HS-27A (cell line): Measurements from ENCODE around the gene TRAF3IP1.
"Not testable (repeated sequence)": the region's sequence is repeated elsewhere in the genome, so short reads cannot be mapped to it uniquely, and the experiment has no call there.

Source experiments
- DNase-seq: peaks from one replicate; pipeline ENCODE4 v3.0.0-alpha.2; 2012; ENCODE audit warnings: low read depth, missing footprints

TRAF3IP1 gene

DNA sequence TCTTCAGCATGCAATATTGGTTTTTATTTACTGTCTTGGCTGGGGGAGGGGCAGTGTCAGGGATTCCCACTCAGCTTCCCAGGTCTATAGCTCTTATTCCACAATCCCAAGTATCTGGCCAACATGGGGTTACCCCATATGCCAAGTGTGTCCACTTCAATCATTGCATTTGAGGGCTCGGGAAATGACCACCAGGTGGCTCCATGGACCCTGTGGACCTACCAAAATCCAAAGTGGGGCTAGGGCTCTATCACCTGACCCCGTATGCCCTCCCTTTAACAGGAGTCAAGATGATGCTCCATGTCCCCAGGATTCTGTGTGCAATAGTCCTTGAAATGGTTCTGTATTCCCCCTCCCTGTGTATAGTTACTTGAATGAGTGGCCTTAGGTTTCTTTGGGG, 12.1 kb upstream of the TRAF3IP1 start:
- DNase-seq = no peak

DNA sequence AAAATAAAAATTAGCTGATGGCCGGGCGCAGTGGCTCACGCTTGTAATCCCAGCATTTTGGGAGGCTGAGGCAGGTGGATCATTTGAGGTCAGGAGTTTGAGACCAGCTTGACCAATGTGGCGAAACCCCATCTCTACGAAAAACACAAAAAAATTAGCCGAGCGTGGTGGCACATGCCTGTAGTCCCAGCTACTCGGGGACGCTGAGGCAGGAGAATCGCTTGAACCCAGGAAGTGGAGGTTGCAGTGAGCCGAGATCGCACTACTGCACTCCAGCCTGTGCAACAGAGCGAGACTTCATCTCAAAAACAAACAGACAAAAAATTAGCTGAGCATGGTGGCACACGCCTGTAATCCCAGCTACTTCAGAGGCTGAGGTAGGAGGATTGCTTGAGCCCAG, 9.6 kb upstream of the TRAF3IP1 start:
- DNase-seq = not testable (repeated sequence)

DNA sequence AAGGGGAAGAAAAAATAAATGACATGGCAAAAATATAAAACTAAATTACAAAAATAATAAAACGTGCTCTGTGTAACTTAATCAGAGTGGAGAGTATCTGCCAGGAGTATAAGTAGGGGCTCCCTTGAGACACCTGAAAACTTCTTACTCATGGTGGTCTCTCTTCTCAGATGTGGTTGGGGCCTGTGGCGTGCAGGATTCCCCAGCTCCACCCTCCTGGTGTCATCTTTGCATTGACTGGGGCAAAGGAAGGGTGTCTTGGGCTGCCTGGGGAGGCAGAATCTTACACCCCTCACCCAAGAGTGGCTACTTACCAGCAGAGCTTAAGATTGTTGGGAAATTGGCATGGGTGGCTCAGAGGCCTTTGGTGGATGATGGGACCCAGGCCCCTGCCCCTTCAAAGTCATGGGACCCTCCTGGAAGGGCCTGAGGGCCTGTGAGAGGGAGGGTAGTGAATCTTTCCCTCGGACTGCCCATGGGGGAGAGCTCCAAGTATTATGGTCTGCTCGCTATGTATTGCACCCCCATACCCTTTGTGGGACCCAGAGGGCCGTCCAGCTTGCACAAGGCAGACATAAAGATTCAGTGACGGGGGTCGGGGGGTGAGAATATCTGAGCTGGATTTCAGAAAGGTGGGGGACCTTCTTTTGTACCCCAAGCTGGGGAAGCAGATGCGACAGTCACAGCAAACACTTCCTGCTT, 6.9 kb upstream of the TRAF3IP1 start:
- DNase-seq = no peak

DNA sequence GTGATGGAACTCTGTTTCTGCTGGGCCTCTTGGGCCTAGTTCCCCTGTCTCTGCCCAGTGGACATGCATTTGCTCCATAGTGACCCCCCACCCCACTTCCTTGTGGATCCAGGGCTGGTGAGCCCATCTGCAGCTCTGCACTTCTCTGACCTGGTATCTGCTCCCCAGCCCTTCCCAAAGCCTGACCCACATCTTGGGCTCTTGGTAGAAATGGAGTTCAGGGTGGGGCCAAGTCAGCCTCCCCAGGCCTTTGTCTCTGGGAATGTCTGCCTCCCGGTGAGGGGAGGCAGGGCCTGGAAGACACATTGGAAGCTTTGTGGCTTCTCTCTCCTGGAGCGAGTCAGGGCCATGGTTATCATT, 6.3 kb upstream of the TRAF3IP1 start:
- no peak for DNase-seq

DNA sequence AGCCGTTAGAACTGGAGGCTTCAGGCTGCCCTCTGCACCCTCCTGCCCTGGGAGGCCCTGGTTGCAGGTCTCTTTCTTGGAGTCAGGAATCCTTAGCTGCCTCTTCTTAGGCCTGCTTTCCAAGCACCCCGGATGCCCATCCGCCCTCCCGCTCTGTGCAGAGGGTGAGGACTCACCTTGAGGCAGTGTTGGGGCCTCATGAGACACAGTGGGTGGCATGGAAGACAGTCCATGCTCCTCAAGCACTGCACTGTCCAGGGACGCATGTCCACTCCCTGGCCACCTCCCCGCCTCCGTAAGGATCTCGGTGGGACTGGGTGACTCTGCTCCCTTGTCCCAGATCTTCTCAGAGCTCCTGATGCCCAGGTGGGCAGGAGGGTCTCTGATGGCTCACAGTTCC, 5.7 kb upstream of the TRAF3IP1 start:
- no peak for DNase-seq

DNA sequence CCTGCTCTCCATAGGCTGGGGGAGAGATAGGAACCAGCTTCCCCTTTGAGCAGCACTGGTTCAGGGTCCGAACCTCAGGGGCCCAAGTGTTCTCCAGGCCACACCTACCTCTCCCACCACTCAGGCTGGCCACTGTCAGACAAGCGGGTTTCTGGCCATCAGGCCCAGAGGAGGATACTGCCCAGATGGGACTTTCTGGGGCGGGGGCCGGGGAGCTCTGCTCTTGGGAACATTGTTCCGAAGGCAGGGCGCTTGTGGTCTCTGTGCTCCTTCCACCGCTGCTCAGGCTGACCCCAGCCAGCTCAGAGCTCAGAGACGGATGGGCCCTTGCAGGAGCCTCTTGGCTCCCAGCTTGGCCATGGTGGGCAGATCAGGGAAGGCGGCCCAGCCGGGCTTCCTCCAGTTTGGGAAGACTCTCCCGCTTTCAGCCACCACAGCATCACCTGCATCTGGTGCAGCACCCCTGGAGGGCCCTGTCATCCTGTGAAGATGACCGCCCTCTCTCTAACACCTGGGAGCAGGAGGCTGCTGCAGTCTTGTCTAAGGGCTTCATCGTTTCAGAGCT, 5.2 kb upstream of the TRAF3IP1 start:
- no peak for DNase-seq

DNA sequence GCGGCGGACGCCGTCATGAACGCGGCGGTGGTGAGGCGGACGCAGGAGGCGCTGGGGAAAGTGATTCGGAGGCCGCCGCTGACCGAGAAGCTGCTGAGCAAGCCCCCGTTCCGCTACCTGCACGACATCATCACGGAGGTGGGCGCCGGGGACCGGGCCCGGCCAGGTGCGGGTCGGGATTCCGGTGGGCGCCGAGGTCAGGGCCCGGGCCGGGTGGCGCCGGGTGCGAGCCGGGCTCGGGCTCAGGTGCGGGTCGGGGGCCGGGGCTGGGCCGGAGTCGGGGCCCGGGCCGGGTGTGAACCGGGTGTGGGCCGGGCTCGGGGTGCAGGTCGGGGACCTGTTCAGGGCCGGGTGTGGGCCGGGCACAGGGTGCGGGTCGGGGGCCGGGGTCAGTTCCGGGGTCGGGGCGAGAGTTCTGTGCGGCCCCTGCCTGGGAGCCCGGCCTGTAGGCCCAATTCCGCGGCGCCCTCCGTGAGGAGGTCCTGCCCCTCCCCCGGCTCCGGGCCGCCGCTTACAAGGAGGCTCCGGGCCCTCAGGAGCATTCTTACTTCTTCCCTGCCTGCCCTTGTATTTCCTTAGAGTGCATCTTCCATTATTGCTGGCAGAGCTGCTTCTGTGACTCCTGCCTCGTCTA, 447 bp downstream of the TRAF3IP1 start:
- no peak for DNase-seq

DNA sequence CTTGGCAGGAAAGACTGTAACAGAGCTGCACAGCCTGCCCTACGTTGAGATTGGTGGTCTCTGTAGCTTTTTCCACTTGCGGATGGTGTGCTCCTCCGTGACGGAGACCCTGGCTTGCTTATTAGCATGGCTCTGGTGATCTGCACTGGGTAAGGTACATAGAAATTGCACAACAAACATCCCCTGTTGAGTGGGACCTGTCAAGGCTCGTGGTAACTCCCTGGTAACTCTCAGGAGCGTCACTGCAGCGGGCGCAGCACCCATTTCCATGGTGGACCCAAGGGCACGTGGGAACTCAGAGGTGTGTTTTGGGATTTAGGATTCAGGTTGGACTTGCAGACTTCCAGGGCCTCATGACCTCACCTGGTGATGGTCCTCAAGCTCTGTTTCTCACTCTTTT, 1.1 kb downstream of the TRAF3IP1 start:
- no peak for DNase-seq

DNA sequence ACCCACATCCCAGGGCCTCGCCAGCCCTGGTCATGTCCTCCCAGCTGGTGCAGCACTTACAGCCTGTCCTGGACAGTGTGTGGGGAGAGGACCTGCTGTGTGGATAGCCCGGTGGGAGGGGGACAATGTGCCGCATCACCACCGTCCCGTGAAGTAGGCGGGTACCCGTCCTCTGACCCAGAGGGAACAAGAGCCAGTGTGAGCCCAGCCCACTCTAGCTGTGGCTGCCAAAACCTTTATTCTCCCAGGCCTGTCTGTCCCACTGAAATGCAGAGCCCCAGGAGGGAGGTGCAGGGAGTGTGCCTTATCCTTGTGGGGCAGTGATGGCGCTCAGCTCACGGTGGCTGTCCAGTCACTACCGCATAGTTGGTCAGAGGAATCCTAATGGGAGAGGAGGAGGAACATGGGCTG, 1.7 kb downstream of the TRAF3IP1 start:
- no peak for DNase-seq

DNA sequence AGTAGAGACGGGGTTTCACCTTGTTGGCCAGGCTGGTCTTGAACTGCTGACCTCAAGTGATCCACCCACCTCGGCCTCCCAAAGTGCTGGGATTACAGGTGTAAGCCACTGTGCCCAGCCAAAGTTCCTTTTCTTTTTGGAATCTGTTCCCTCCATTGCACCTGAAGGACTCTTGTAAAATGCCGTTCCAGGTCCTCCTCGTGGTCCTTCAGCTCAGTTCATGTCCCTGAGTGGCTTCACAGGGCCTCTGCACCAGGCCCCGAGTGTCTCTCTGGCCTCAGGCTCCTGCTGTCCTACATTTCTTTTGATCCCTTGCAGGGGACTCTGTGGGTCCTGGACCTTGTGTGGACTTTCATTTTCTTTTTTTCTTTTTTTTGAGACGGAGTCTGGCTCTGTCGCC, 3.9 kb downstream of the TRAF3IP1 start:
- not testable (repeated sequence) for DNase-seq

DNA sequence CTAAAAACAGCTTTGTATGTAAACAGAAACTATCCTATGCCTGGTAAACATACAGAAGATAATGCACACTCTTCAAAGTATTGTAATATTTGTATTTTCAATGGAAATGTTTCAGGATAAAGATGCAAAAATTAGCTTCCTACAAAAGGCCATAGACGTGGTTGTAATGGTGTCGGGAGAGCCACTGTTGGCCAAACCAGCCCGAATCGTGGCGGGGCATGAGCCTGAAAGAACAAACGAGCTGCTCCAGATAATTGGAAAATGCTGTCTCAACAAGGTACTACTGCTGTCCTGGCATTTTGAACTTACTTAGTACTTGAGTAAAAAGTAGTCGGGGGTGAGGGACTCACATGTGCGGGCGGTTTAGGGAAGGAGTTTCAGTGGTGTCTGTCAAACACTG, 5.4 kb downstream of the TRAF3IP1 start:
- no peak for DNase-seq

DNA sequence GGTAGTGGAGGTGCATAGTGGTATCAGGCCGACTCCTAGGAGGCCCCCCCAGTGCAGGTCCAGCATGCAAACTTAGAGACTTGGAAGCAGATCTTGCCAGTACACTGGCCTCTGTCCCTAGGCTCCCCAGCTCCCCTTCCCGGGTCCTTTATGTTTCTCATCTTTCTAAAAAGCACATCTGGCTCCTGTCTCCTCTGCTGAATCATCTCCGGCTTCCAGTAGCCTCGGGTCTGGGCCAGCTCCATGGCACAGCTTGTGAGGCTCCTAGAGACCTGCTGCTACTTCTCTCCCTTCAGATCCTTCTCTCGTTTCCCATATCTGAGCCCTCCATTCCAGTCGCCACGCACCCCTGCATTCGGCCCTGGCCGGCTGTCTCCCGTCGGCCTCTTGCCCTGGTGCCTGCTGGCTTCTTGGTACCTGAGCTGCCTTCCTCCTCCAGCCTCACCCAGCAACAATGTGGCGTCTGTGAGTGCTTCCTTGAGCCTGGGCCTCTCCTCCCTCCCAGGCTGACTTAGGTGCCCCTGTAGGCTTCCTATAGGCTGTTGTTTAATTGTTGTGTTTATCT, 6.6 kb downstream of the TRAF3IP1 start:
- DNase-seq = no peak

DNA sequence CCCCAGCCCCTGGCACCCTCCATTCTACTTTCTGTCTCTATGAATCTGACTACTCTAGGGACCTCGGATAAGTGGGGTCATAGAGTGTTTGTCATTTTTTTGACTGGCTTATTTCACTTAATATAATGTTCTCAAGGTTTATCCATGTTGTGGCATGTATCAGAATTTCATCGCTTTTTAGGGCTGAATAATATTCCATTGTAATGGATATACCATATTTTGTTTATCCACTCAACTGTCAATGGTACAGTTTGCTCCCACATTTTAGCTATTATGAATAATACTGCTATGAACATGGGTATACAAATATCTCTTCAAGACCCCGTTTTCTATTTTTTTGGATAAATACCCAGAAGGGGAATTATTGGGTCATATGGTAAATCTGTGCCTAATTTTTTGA, 7.4 kb downstream of the TRAF3IP1 start:
- DNase-seq = no peak

DNA sequence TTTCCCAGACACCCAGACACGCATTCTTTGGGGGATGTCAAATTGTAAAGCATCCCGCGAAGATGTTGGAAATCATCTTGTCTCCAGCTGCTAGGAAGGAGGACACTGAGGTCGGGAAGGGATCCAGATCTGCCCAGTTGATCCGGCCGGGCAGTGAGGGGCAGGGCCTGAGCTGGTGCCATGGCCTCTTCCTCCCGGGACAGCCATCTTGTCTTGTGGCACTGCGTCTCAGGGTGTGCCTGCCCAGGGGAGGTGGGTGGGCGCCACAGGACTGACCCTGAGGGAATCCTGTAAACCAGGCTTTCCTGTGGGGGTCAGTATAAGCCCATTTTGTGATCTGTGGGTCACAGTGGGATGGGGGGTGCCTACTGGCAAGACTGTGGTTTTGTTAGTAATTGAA, 10.1 kb downstream of the TRAF3IP1 start:
- DNase-seq = no peak

DNA sequence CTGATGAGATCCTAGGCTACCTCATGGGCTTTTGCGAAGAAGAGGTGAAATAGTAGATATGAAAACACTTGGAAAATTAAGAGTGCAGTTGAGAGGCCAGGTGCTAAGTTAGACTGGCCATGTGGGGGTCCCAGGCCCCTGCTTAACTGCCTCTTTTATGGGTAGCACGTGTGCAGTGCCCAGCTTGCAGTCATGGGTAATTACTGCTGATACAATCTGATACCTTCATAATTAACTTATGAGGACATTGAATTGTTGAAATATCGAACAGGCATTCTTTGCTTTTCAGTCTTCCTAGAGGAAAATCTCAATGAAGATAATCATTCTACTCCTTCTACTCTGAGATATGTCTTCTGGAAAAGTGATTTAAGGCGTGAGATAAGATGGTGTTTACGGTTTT, 11.6 kb downstream of the TRAF3IP1 start:
- DNase-seq = no peak

DNA sequence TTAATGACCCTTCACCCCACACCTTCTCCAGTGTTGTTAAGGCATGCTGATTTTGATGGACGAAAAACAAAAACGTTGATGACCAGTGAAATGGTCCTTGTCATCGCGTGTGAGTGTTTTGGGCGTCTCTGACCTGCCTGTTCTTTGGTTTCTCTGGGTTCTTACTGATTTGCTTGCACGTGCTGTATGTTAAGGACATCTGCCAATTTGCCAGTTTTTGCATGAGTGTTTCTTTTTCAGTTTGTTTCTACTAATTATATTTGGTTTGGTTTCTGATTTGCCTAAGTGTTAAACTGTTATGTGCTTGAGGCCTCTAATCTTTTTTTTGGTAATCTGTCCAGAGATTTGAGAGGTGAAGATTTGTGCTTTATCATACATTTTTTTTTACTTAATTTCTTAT, 14.6 kb downstream of the TRAF3IP1 start:
- DNase-seq = no peak

DNA sequence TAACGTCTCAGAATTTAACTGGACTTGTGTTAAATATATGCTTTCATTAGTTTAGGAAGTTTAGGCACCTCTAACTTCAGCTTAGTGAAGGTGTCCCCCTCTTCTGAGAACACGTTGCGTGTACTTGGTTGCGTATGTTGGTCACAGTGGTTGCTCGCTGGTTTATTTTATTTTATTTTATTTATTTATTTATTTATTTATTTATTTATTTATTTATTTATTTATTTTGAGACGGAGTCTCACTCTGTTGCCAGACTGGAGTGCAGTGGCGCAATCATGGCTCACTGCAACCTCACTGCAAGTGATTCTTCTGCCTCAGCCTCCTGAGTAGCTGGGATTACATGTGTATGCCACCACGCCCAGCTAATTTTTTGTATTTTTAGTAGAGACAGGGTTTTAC, 15.3 kb downstream of the TRAF3IP1 start:
- not testable (repeated sequence) for DNase-seq

DNA sequence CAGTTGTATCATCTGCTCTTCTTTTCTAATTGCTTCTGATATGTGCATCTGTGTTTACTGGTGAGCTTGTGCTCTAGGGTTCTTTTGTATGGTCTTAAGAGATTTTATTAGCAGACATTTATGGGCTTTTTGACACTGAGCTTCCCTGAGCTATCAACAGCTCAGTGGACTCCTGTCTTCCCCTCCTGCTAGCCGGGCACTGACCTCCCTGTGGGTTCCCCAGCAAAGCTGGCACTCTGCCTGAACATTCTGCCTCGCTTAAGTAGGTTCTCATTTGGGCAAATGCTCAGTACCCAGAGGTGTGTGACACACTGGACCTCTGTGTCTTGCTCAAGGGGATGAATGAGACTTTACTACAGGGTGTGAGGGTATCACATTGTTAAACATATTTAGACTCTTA, 15.8 kb downstream of the TRAF3IP1 start:
- no peak for DNase-seq

DNA sequence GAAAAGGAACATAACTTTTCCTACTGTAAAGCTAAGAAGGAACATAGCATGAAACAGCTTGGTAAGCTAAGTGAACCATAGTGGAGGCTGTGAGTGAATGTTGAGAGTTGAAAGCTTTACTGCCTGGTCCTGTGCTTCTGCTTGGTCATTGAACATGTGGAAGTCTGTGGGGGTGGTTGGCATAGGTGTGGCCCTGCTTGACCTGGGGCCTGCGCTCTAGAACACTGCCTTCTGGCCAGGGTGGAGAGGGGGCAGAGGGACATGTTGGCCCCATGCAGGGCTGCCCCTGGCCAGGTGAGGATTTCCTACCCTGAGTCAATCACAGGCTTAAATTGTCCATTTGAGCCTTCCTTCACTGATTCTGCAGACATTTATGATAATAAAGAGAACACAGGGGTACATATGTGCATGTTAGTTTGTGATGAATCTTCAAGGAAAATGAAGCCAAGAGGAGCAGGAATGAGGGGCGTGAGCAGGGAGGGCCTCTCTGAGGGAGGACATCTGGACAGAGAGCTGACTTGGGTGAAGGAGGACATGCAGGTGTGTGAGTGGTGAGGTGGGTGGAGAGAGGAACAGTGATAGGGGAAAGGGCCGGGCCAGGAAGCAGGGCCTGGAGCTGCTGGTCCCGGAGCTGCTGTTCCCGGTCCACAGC, 16.6 kb downstream of the TRAF3IP1 start:
- DNase-seq = no peak

DNA sequence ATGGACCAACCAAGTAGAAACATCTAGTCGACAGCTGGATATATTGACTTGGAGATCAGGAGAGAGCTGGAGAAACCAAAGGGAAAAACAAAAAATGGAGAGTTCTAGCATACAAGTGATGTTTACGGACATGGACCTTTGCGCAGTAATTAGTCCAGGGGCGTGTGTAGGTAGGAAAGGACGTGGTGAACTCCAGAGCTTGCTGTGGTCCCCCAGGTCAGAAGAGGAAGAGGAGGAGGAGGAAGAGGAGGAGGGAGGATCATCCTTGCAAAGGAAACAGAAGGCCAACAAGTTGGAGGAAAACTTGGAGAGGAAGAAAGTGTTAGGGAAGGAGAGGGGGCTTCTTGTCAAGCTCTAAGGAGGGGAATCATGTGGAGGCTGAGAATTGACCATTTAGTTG, 17.5 kb downstream of the TRAF3IP1 start:
- DNase-seq = no peak

DNA sequence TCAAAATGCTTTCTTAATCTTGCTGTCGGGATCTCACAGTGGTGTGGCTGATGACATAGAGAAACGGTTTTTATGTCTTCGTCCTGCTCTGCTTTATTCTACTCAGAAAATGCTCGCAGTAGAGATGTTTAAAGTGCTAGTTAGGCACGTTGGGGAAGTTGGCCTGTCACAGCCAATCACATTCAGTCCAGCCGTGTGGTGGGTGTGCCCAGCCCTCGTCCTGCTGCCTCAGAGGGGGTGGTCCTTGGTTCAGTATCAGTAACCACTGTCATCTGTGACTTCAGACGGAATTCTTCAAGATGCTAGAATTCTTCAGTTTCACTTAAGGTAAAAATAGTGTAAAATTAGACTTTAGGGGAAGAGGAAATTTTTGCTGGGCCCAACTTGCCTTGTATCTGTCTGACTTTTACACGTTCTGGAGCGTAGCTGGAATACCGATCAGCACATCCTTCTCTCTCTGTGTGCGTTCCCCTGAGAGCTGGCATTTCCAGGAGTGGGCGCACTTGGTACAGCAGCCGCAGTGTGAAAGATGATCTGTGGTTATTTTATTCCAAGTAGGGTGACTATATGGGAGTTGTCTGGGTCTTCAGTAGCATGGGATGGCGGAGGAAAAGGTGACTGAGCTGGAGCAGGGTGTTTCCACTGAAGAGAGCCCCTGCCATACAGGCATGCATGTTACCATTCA, 18.5 kb downstream of the TRAF3IP1 start:
- DNase-seq = no peak

DNA sequence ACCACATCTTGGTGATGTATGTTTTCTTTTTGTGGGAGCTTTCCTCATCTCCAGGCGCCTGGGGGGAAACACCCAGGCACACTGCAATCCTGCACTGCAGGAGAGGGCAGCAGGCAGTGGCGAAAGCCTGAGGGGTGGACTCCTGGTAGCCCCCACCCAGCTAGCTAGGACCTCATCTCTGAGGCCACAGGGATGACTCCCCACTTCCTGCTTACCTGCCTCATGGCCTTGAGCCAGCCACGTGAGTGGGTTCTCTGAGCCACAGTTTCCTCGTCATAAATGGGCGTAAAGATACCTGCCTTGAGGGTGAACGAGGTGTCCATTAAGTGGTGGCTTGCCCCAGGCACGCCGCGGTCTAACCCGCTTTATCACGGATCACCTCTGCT, 19.1 kb downstream of the TRAF3IP1 start:
- DNase-seq = no peak
